ENCODE results near the gene EPHA3.

Gene EPHA3

DNA sequence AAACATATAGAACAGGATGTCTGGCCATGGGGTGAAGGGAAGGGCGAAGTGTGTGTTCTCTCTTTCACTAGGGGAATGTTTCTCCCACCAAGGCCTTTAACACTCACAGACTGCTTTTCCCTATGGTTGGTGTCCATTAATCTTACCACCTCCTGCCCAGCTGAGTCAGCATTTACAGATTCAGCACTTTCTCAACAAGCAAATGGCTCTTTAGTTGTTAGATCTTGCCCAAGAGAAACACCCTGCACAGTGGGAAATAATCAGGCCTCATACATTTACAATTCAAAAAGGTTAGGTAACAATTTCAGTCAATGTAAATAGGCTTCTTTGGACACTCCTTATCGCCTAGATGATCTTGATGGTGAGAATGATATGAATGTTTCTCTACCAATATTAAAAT, 418.2 kb downstream of the EPHA3 start:
- Histone ChIP-seq H4K20me1 (ENCODE audit: insufficient read depth, low read length) (no peaks in the 10 kb centered on the region), H3K4me2 (ENCODE audit: low read length) (no peak overlapping the region), H3K9me2 (ENCODE audit: low read depth, low read length) (no peaks in the 10 kb centered on the region), H3K9me3 (ENCODE audit: low read length) (no peaks in the 10 kb centered on the region), H3K9ac (ENCODE audit: low read length) (no peak overlapping the region), H3F3A (ENCODE audit: insufficient read depth, low read length) (no peaks in the 10 kb centered on the region), H3K4me1 (ENCODE audit: insufficient read depth, low read length, severe bottlenecking) (no peaks in the 10 kb centered on the region), H3K79me2 (ENCODE audit: insufficient read depth, low read length) (no peaks in the 10 kb centered on the region), H3K27me3 (ENCODE audit: insufficient read depth, low read length) (no peaks in the 10 kb centered on the region), H2AFZ (ENCODE audit: low read length) (no peak overlapping the region), H3K4me3 (ENCODE audit: low read depth, low read length, poor library complexity, severe bottlenecking) (no peak overlapping the region), H3K36me3 (ENCODE audit: insufficient read depth, low read length) (no peaks in the 10 kb centered on the region), H3K27ac (ENCODE audit: low read depth, low read length, poor library complexity, severe bottlenecking) (no peak overlapping the region)
- TF ChIP-seq EZH2 (IDR thresholded peaks at IDR 0.05; ENCODE audit: borderline replicate concordance, low read length), result no peak
- TF ChIP-seq, protein P1, sequence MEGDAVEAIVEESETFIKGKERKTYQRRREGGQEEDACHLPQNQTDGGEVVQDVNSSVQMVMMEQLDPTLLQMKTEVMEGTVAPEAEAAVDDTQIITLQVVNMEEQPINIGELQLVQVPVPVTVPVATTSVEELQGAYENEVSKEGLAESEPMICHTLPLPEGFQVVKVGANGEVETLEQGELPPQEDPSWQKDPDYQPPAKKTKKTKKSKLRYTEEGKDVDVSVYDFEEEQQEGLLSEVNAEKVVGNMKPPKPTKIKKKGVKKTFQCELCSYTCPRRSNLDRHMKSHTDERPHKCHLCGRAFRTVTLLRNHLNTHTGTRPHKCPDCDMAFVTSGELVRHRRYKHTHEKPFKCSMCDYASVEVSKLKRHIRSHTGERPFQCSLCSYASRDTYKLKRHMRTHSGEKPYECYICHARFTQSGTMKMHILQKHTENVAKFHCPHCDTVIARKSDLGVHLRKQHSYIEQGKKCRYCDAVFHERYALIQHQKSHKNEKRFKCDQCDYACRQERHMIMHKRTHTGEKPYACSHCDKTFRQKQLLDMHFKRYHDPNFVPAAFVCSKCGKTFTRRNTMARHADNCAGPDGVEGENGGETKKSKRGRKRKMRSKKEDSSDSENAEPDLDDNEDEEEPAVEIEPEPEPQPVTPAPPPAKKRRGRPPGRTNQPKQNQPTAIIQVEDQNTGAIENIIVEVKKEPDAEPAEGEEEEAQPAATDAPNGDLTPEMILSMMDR (IDR thresholded peaks at IDR 0.05; ENCODE audit: low read length), result no peak

DNA sequence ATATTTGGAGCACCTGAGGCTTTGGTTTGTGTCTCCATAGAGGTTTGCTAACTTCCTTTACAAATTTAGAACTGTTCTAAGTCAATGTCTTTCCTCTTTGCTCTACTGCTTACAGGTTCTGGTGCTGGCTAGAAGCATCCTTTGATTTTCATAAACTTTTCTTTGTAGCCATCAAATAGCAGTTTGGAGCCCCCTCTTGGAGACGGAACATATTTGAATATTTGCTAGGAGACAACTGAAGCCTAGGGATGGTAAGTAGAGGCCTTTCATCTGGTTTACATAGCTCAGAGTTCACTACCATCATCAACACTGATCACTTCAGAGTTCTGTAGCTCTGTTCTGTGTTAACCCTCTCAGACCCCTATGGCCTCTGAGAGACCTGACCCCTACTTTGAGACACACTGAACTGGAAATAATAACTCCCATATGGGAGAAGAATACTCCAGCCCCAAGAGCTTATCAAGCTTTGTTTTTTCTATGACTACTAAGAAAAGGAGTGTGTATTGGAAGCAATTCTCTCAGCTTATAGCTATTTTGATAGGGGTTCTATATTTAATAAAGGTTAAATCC, 420.4 kb downstream of the EPHA3 start:
- Histone ChIP-seq H3K9me3 (ENCODE audit: low read length) (no peaks in the 10 kb centered on the region), H3F3A (ENCODE audit: insufficient read depth, low read length) (no peaks in the 10 kb centered on the region), H3K79me2 (ENCODE audit: insufficient read depth, low read length) (no peaks in the 10 kb centered on the region), H3K4me2 (ENCODE audit: low read length) (no peak overlapping the region), H3K27ac (ENCODE audit: low read depth, low read length, poor library complexity, severe bottlenecking) (no peak overlapping the region), H4K20me1 (ENCODE audit: insufficient read depth, low read length) (no peaks in the 10 kb centered on the region), H3K9me2 (ENCODE audit: low read depth, low read length) (no peaks in the 10 kb centered on the region), H3K27me3 (ENCODE audit: insufficient read depth, low read length) (no peaks in the 10 kb centered on the region), H3K4me3 (ENCODE audit: low read depth, low read length, poor library complexity, severe bottlenecking) (no peak overlapping the region), H3K36me3 (ENCODE audit: insufficient read depth, low read length) (no peaks in the 10 kb centered on the region), H3K4me1 (ENCODE audit: insufficient read depth, low read length, severe bottlenecking) (no peaks in the 10 kb centered on the region), H2AFZ (ENCODE audit: low read length) (no peak overlapping the region), H3K9ac (ENCODE audit: low read length) (no peak overlapping the region)
- no peak for TF ChIP-seq EZH2 (IDR thresholded peaks at IDR 0.05; ENCODE audit: borderline replicate concordance, low read length)
- TF ChIP-seq, protein P1 (IDR thresholded peaks at IDR 0.05; ENCODE audit: low read length), result no peak; the same call in 1 of the 2 replicates

Data from OCI-LY1 (cell line).